KMS-11 (cell line): ENCODE measurements around the gene COMMD10.

Experiments used
- H2AFZ ChIP-seq: fragments of 200-600 bp; sonication (generic); 2 replicates; pipeline ENCODE4 v1.6.1; 2016; ENCODE audit warnings: antibody characterized with exemption, mixed run types, low read depth
- H3K27ac ChIP-seq: fragments of 200-600 bp; sonication (generic); 2 replicates; pipeline ENCODE4 v1.6.1; 2016; ENCODE audit warnings: mild to moderate bottlenecking, mixed run types
- H3K27me3 ChIP-seq: fragments of 200-600 bp; sonication (generic); 2 replicates; pipeline ENCODE4 v1.6.1; 2017; ENCODE audit warnings: mild to moderate bottlenecking, low read depth, mixed run types, moderate library complexity; ENCODE audit not compliant: insufficient read depth
- H3K36me3 ChIP-seq: fragments of 200-600 bp; sonication (generic); 2 replicates; pipeline ENCODE4 v1.6.1; 2017; ENCODE audit warnings: mild to moderate bottlenecking, mixed run types; ENCODE audit not compliant: insufficient read depth
- H3K4me1 ChIP-seq: fragments of 200-600 bp; sonication (generic); 2 replicates; pipeline ENCODE4 v1.6.1; 2016; ENCODE audit warnings: mild to moderate bottlenecking, low read depth, mixed run types; ENCODE audit not compliant: poor library complexity, severe bottlenecking
- H3K4me2 ChIP-seq: fragments of 200-600 bp; sonication (generic); 2 replicates; pipeline ENCODE4 v1.7.0; 2016; ENCODE audit warnings: mild to moderate bottlenecking, mixed run types
- H3K4me3 ChIP-seq: fragments of 200-600 bp; sonication (generic); IDR thresholded peaks from 2 replicates; pipeline ENCODE4 v1.6.1; 2017; ENCODE audit warnings: low read depth, low read length, mixed read lengths; ENCODE audit not compliant: insufficient read depth
- H3K79me2 ChIP-seq: fragments of 200-600 bp; sonication (generic); 2 replicates; pipeline ENCODE4 v1.6.1; 2016; ENCODE audit warnings: low read depth, mixed run types; ENCODE audit not compliant: insufficient read depth
- H3K9ac ChIP-seq: fragments of 200-600 bp; sonication (generic); 2 replicates; pipeline ENCODE4 v1.6.1; 2016; ENCODE audit warnings: mild to moderate bottlenecking, mixed run types
- H4K20me1 ChIP-seq: fragments of 200-600 bp; sonication (generic); 2 replicates; pipeline ENCODE4 v1.6.1; 2016; ENCODE audit warnings: mild to moderate bottlenecking, mixed run types; ENCODE audit not compliant: insufficient read depth
- CTCF ChIP-seq: fragments of 200-600 bp; sonication (generic); conservative IDR thresholded peaks from 2 replicates; pipeline ENCODE4 v1.6.1; 2017; ENCODE audit warnings: low read depth, mild to moderate bottlenecking, antibody characterized with exemption, low read length, moderate library complexity, mixed read lengths

The COMMD10 gene

DNA sequence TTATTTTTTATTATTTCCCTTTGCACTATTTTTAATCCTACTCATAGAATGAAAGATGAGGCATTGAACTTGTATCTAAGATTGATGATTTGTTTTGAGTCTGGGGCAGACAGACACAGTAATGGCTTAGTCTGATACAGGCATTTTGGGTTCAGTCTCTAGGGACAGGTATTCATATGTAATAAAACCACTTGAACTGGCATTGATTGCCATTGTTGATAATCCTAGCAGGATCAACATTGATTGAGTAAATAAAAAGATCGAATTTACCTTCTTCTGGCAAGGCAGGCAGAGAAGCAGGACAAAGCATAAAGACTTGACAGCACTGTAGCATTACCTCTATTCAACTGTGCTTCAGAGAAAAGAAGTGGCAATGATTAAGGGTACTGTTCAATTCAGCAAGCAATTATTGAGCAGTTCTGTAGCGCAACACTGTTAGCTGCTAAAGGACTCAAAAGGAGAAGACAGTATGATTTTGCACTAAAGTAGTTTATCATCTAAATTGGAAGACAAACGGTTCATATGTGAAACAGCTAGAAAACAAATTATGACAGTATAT is 144.4 kb downstream of the COMMD10 start:
- H3K79me2 ChIP-seq: no peaks in the 10 kb centered on the region
- no peak overlapping the region for H3K27ac ChIP-seq
- peaks cover 4% of the 10 kb centered on the region for H3K4me1 ChIP-seq
- no peak for TF ChIP-seq CTCF
- no peak overlapping the region for H3K4me2 ChIP-seq
- no peak overlapping the region for H3K9ac ChIP-seq
- no peak overlapping the region for H3K4me3 ChIP-seq
- no peaks in the 10 kb centered on the region for H4K20me1 ChIP-seq
- no peak overlapping the region for H2AFZ ChIP-seq
- no peaks in the 10 kb centered on the region for H3K27me3 ChIP-seq
- H3K36me3 ChIP-seq: no peaks in the 10 kb centered on the region; the same call in 1 of the 2 replicates

DNA sequence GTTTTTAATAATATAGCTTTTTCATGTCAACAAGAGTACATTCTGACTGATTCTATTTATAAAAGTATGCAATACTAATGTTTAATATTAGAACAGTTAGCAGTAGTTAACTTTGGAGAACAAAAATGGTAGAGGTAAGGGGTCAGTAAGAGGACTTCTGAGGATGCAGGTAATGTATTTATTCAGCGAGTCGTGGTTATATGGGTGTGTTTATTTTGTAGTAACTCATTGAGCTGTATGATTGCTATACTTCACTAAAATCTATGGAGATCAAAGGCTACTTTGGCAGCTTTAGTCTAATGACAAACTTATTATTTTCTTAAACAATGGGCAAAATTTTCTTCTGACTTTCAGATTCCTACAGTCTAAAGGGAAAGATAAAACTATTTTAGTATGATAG is 146.5 kb downstream of the COMMD10 start:
- H3K27me3 ChIP-seq: no peaks in the 10 kb centered on the region
- H3K36me3 ChIP-seq: no peaks in the 10 kb centered on the region; the same call in 1 of the 2 replicates
- H4K20me1 ChIP-seq: no peaks in the 10 kb centered on the region
- H3K4me3 ChIP-seq: no peak overlapping the region
- H2AFZ ChIP-seq: no peak overlapping the region
- no peaks in the 10 kb centered on the region for H3K4me1 ChIP-seq
- H3K4me2 ChIP-seq: no peak overlapping the region
- no peak for TF ChIP-seq CTCF
- H3K79me2 ChIP-seq: no peaks in the 10 kb centered on the region
- H3K9ac ChIP-seq: no peak overlapping the region
- H3K27ac ChIP-seq: no peak overlapping the region

- Histone ChIP-seq H3K36me3 (no peaks in the 10 kb centered on the region; the same call in 1 of the 2 replicates), H3K4me3 (no peak overlapping the region), H3K4me1 (no peaks in the 10 kb centered on the region), H3K27me3 (no peaks in the 10 kb centered on the region), H3K9ac (no peak overlapping the region), H3K79me2 (no peaks in the 10 kb centered on the region), H2AFZ (no peak overlapping the region), H3K27ac (no peak overlapping the region), H4K20me1 (no peaks in the 10 kb centered on the region), H3K4me2 (no peak overlapping the region)
- TF ChIP-seq CTCF: no peak
Observed at GRCh38 chr5:116234681-116235080, 149.9 kb downstream of the COMMD10 start.

DNA sequence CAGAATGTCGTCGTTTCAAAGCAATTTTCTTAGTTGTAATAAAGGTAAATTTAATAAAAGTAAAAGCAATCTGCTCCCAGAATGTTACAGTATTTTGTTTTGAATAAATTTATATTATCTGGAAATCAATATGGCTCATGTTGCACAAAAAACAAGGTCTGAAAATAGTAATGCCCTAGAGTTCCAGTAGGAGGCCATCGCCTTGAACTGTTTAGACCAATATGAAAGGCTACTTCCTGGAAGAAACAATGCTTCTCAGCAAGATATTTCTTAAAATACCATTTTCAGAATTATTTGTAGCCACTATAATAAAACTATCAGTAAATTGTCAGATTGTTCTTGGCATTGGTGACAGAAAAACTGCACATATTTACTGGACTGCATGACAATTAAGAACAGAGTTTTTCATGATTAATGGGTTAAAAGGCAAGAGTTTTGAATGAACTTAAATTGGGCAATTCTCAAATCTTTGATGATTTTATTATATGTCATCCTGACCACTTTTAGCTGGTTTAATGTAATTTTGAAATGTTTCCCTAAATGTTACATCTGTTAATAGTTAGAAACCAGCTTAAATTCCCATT is 153.2 kb downstream of the COMMD10 start:
- H3K36me3 ChIP-seq: no peaks in the 10 kb centered on the region
- H3K4me1 ChIP-seq: no peaks in the 10 kb centered on the region

More for the DNA sequence above, 153.2 kb downstream of the COMMD10 start:
- H3K4me3 ChIP-seq: no peak overlapping the region
- H4K20me1 ChIP-seq: no peaks in the 10 kb centered on the region
- H3K4me2 ChIP-seq: no peak overlapping the region
- H3K27ac ChIP-seq: no peak overlapping the region
- H3K27me3 ChIP-seq: no peaks in the 10 kb centered on the region
- no peak overlapping the region for H2AFZ ChIP-seq
- H3K79me2 ChIP-seq: no peaks in the 10 kb centered on the region
- no peak overlapping the region for H3K9ac ChIP-seq
- TF ChIP-seq CTCF: peak; percentile 52
